ENCODE data around the gene DUSP12. TPM values are rescaled to one million over a fixed set of nuclear protein-coding genes. Genes with fewer than 3 reads are reported as not detected.
"Not testable (repeated sequence)": the region's sequence is repeated elsewhere in the genome, so short reads cannot be mapped to it uniquely, and the experiment has no call there.

The DUSP12 gene, protein sequence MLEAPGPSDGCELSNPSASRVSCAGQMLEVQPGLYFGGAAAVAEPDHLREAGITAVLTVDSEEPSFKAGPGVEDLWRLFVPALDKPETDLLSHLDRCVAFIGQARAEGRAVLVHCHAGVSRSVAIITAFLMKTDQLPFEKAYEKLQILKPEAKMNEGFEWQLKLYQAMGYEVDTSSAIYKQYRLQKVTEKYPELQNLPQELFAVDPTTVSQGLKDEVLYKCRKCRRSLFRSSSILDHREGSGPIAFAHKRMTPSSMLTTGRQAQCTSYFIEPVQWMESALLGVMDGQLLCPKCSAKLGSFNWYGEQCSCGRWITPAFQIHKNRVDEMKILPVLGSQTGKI
- 22.6 and 27.9 TPM in 2 replicates for total RNA-seq

DNA sequence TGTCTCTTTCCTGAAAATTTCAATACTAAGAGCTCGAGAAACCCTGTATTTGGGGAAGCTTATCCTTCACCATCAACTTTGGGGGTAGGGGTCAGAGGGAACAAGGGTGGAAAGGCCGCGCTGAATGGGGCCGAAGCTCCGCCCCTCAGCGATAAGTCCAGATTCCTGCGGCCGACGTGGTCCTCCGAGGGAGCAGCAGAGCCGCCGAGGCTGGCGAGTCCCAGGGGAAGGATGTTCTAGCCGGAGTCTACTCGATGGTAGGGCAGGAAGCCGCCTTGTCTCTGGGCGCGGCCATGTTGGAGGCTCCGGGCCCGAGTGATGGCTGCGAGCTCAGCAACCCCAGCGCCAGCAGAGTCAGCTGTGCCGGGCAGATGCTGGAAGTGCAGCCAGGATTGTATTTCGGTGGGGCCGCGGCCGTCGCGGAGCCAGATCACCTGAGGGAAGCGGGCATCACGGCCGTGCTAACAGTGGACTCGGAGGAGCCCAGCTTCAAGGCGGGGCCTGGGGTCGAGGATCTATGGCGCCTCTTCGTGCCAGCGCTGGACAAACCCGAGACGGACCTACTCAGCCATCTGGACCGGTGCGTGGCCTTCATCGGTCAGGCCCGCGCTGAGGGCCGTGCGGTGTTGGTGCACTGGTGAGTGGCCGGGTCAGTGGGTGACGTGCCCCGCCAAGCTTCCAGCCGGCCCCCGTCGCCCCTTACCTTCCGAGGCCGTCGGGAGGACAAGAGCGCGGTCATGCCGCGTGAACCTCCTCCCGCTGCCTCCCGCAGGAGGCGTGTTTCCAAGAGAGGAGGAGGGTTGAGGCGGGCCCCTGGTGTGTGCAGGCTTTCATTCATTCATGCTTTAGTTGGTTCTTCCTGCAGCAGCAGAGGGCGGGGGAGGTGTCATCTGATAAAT is at the start of gene DUSP12:
TSS of gene DUSP12 (plus strand) at position 278 of the 899 bp plus-strand sequence. CDS start at position 294, 16 bp downstream.
- peak; percentile 94 to 97 for DNase-seq (ENCODE audit: low read depth in 2 of 2)

DNA sequence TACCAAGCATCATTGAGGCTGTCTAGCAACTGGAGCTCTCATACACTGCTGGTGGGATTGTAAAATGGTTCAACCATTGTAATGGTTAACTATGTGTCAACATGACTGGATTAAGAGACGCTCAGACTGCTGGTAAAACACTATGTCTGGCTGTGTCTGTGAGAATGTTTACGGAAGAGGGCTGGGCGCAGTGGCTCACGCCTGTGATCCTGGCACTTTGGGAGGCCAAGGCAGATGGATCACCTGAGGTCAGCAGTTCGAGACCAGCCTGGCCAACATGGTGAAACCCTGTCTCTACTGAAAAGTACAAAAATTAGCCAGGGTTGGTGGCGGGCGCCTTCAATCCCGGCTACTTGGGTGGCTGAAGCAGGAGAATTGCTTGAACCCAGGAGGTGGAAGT is 47.3 kb upstream of the DUSP12 start:
- DNase-seq (ENCODE audit: low read depth in 2 of 2), result no peak

DNA sequence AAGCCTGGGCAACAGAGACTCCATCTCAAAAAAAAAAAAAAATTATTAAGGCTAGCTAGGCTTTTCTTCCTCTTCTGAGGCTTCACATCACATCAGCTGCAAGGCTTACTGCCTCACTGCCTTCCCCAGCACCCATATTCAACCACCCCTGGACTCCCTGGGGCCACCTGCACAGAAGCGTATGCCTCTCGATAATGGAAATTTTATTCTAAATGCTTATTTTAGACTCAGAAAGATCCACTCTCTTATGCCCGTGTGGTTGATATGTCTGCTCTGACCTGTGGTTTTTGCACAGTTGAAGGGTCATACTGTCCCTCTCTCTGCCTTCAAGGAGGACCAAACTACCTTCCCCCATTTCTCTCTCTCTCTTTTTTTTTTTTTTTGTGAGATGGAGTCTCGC is 44.0 kb upstream of the DUSP12 start:
- no peak for DNase-seq (ENCODE audit: low read depth in 2 of 2)

DNA sequence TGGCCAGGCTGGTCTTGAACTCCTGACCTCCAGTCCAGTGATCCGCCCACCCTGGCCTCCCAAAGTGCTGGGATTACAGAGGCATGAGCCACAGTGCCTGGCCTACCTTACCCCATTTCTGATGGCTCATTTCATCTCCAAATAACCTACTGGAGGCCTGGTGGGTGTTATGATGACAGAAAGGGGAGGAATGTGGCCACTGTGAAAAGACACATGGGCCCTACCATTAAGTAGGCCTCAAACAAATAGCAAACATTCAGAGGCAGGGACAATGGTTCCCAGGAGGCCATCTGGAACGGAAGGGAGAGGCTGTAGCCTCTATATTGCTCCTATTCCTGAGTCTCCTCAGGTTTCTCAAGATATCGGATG is 43.5 kb upstream of the DUSP12 start:
- DNase-seq (ENCODE audit: low read depth in 2 of 2), result no peak

DNA sequence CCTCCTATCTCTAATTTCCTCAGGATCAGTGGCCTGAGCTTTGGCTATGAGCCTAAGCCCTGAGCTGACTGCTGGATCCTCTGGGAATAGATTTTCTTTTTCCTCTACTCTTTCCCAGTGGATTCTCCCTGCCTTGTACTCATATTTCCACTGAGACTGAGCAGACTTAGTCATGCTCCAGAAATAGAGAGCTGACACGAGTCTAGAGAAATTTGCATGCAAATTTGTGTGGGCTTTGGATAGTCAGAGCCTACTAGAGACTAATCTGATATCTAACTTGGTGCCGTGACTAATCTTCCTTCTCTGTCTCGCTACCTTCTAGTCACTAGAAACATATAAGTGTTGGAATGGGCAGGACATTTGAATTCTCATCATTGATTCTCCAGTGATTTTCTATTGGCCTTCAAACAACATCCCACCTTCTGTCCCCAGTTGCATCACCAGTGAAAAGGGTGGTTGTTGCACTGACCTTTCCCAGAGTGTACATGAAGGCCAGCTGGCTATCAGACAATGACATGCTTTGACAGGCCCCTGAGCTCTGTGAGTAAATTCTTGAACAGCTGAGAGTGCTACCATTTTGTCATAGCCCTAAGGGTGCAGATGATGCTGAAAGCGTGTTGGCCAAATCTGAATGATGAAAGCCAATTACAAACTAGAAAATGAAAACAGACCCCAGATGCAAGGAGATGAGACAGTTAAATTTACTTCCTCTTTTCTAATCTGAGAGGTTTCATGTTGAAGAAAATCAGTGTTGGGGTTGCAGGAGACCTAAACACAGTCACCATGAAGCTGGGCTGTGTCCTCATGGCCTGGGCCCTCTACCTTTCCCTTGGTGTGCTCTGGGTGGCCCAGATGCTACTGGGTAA is 42.9 kb upstream of the DUSP12 start, which contains the start of gene FCRLA:
TSS of gene FCRLA (plus strand) at position 748 of the 866 bp plus-strand sequence. CDS start at position 784, 36 bp downstream.
- DNase-seq (ENCODE audit: low read depth in 2 of 2), result peak in 1 of 2 donors; percentile 80

DNA sequence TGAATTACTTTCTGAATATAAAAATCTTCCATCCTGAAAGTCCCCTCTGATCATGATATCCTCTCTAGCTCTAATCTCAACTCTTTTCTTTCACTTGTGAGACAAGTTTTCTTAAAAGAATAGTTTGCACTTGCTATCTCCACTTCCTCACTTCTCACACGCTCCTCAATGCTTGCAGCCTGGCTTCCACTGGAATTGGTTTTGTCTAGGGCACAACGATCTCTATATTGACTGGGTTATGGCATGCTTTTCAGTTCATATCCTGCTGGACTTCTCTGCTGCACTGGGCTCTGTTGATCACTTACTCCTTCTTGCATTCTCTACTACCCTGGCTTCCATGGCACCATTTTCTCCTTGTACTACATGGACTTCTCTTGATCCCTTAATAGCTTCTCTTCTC is 42.1 kb upstream of the DUSP12 start:
- no peak for DNase-seq (ENCODE audit: low read depth in 2 of 2)

DNA sequence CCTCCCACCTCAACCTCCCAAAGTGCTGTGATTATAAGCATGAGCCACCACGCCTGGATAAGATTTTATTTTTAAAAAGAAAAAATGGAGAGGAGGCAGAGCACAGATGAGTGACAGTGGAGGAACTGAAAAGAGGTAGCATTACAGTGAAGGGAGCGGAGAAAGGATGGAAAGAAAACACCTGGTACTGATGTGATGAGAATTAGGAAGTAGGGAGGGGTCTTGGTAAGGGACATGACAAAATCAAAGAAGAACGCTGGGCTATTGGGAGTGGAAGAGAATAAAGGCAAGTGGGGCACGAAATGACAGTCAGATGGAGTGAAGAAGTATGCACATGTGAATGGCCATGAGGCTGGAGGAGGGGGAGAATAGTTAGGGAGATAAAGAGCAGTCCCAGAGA is 40.2 kb upstream of the DUSP12 start:
- DNase-seq (ENCODE audit: low read depth in 2 of 2), result no peak

DNA sequence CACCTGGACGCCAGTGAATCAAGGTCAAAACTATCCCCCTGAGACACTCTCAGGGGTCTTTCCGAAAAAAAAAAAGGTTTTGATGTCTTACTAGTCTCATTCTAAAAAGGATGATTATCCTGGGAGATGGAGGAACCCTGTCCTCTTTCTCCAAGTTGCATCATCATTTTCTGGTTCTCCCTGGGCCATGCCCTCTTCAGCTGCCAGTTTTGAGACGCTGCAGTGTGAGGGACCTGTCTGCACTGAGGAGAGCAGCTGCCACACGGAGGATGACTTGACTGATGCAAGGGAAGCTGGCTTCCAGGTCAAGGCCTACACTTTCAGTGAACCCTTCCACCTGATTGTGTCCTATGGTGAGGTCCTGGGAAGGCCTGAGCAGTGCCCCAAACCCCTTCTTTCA is 39.0 kb upstream of the DUSP12 start:
- no peak for DNase-seq (ENCODE audit: low read depth in 2 of 2)

DNA sequence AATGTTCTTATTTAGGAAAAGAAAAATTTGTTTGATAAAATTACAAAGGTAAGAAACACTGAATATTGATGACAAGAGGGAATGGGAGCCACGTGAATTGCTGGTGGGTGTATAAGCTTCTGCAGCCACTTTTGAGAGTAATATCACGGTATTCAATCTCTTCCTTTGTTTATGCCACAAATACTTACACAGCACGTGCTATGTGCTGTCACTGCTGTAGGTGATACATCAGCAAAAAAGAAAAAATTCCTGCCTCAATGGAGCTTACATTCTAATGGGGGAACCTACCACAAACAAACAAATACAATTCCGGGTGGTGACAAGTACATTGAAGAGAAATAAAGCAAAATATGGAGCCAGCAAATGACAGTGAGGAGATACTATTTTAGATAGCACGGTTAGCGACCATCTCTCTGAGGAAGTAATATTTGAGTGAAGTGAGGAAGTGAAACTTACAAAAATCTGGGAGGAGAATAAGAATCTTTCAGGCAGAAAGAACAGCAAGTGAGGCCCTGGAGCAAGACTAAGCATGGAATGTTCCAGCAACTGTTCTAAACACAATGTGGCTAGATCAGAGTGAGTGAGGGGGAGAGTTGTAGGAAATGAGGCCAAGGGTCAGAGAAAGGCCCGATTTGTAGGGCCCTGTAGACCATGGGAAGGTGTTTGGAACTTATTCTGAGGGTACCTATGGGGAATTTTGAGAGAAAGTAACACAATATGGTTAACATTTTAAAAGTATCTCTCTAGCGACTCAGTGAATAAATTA is 30.8 kb upstream of the DUSP12 start:
- no peak for DNase-seq (ENCODE audit: low read depth in 2 of 2)

DNA sequence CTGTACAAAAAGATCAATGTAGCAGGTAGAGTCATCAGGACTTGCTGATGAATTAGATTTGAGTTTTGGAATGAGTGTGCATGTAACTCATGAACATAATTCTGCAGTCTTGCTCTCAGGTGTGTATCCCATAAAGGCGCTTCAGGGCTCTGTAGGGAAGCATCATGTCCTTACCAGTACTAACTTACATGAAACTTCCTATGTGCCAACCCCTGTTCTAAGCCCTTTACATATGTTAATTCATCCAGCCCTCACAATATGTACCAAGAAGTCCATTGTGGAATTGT is 30.3 kb upstream of the DUSP12 start:
- no peak for DNase-seq (ENCODE audit: low read depth in 2 of 2)

DNA sequence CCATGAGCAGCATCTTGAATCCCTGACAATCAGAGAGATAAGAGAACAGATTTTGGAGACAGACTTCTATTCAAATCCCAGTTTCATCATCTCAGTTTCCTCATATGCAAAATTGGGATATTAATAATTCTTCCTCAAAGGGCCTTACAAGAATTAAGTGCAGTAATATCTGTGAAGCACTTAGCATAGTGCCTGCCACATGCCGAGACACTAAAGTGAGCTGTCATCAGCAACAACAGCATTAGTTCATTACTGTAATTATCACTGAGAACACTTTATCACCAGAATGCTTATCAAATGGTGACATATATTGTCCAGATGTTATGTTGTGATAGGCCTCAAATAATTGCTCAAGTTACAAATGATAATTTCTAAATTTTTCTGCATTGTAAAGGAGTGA is 29.2 kb upstream of the DUSP12 start:
- DNase-seq (ENCODE audit: low read depth in 2 of 2), result no peak

DNA sequence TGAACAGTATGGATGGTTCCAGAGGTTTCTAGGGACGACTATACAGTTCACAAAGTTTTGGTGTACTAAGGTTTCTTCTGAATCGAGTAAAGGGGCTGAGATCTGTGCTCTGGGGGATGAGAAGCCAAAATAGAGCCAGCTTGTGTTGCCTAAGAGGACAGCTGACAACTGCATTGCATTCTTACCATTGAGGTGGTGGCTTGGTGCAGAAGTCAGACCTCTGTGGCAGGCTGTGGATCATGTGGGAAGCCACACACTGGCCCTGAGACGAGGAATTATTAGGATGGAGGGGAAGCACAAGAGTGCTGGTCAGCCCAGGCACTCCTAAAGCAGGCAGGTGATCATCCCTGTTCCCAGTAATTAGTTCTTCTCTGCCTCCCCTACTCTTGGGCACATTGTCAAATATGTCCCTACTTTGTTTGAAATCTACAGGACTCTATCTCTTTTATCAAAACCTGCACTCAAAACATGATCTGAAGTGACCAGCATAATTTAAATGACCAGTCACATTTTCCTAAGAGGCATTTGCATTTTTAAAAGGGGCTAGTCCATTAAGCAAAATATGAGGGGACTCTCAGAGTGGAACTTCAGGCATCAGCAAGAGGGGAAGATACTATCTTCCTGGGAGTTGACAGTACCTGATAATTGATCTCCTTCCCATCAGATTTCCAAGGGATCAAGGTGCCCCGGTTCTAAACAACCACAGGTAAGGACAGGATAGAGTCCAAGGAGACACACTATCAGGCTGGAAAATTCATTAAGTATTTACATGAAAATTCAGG is 28.4 kb upstream of the DUSP12 start, which contains the start of gene FCRLB:
TSS of gene FCRLB (plus strand) at position 589 of the 782 bp plus-strand sequence. CDS start 1,129 bp downstream, outside the sequence.
- no peak for DNase-seq (ENCODE audit: low read depth in 2 of 2)

DNA sequence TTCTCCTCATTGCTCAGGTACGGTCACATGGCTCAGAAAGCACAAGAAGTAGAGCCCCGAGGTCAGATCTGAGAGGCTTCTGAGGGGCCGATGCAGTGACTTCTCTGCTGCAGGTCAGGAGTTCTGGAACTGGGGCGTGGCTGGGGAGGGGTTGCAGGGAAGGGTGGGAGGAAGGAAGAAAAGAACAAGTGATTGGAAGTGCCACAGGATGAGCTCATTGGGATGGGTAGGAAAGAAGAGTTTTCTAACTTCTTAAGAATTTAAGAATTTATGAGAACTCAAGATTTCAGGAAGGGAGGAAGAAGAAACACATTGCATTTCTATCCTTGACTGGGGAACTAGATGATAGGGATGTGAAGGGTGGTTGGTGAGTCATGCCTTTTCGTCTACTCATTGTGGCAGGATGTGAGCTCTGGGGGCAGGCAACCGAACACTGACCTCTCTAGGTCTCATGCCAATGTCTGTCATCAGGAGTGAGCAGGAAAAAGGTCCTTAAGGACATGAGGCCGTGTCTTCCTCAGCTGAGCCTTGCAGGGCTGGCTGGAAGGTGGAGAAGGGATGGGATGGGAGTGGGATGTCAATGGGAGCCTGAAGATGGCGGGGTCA is 27.7 kb upstream of the DUSP12 start:
- peak in 1 of 2 donors; percentile 70 for DNase-seq (ENCODE audit: low read depth in 2 of 2)

DNA sequence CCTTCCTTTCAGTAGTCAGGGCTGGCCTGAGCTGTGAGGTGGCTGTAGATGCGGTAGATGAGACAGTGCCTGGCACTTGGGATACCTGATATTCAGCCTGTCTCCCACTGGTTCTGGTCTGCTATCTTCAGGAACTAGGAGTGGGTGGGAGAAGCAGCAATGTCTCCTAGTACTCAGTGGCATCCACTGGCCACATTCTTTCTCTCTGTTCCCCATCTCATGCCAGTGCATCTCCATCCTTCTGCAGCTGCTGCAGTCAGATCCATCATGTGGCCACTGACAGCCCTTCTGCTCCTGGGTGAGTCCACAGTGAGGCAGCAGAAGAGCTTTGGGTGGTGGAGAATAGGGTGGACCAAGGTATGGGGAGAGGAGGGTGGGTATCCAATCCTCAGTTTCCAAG is 27.2 kb upstream of the DUSP12 start:
- DNase-seq (ENCODE audit: low read depth in 2 of 2), result no peak

DNA sequence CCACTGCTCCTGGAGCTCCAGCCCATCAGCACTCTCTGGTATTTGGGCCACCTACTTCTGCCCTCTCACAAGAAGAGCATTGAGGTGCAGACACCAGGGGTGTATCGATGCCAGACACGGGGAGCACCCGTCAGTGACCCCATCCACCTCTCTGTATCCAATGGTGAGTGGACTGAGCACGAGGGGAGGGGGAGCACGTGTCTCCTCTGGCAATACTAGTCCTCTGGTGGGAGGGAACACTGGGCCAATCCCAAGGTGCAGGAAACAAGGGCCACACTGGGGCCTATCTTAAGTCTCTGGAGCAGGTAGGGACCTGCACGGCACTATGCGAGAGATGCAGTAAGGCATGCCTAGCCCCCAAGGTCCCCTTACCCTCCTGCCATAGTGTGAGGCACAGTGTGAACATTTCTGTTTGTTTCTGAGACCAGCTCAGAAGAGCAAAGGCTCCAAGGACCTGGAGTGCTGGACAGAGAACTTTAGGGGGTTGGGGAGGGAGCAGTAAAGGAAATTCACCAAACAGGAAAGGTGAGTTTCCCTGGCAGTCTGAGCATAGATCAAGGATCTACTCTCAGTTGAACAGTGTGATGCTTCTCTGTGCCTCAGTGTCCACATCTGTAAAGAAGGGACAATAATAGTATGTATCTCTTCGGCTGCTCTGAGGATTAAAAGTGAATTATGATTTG is 26.0 kb upstream of the DUSP12 start:
- no peak for DNase-seq (ENCODE audit: low read depth in 2 of 2)

DNA sequence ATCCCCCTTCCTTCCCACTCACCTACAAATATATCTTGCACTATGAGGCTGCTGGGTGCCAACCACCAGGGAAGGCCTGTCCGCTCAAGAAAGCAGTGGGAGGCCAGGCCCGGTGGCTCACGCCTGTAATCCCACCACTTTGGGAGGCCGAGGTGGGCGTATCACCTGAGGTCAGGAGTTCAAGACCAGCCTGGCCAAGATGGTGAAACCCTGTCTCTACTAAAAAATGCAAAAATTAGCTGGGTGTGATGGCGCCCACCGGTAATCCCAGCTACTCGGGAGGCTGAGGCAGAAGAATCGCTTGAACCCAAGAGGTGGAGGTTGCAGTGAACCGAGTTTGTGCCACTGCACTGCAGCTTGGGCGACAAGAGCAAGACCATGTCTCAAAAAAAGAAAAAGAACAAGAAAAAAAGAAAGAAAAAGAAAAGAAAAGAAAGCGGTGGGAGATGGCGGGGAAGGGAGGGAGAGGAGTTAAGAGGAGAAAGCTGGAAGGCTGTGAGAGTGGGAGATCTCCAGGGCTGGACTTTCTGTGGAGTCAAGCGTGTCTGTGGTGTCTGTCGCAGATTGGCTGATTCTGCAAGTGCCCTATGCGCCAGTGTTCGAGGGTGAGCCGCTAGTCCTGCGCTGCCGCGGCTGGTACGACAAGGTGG is 24.2 kb upstream of the DUSP12 start:
- not testable (repeated sequence) for DNase-seq (ENCODE audit: low read depth in 2 of 2)

DNA sequence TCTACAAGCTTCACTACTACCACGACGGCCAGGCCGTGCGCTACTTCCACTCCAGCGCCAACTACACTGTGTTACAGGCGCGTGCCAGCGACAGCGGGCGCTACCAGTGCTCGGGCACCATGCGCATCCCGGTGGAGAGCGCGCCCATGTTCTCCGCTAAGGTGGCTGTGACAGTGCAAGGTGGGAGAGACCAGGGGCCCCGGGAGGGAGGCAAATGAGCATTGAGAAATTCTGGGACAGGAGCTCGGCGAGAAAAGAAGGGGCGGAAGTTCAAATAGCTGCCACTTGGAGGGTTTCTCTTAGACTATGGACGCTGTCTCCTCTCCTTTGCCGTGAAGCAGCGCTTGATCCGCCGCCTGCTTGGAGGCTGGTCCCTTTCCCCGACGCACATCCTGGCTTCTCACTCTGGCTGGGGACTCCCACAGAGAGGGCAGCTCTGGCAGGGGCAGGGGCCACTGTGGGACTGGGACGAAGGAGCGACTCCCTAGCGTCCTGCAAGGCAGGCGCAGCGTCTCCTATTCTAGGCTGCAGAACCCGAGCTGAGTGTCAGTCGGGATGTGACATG is 23.6 kb upstream of the DUSP12 start:
- DNase-seq (ENCODE audit: low read depth in 2 of 2), result peak; percentile 42 to 48

Measured in lung microvascular endothelial cell (primary cell).